PFSK-1 (cell line): ENCODE results near the gene OGFR. TPM values are rescaled to one million over a fixed set of nuclear protein-coding genes. Genes with fewer than 3 reads are reported as not detected.
A peak's percentile ranks its signal among the peaks of the same experiment; 100 is the strongest.

Experiments used
- FOXP2 ChIP-seq: optimal IDR thresholded peaks from 2 replicates; pipeline ENCODE3; 2011; ENCODE audit warnings: borderline replicate concordance, control low read depth, inconsistent platforms; ENCODE audit not compliant: insufficient read depth; ENCODE audit errors: extremely low read length, extremely low read depth
- POLR2AphosphoS5 ChIP-seq: IDR thresholded peaks from 2 replicates; pipeline ENCODE4 v1.6.1; 2012; ENCODE audit warnings: low read depth, mild to moderate bottlenecking, control low read depth, low read length, moderate library complexity
- REST ChIP-seq, 2 experiments: IDR thresholded peaks; 2 replicates each; pipeline versions ENCODE4 v1.6.1 to v1.8.0; 2011 to 2012; ENCODE audit warnings: low read depth in 2 of 2, low read length in 2 of 2, control low read depth in 1 of 2, inconsistent platforms in 1 of 2, mild to moderate bottlenecking in 1 of 2, moderate library complexity in 1 of 2; ENCODE audit not compliant: insufficient read depth in 1 of 2
- SIN3A ChIP-seq: IDR thresholded peaks from 2 replicates; pipeline ENCODE4 v1.6.1; 2012; ENCODE audit warnings: mild to moderate bottlenecking, low read length, moderate library complexity, borderline replicate concordance; ENCODE audit not compliant: insufficient read depth
- TAF1 ChIP-seq: IDR thresholded peaks from 2 replicates; pipeline ENCODE4 v1.6.1; 2012; ENCODE audit warnings: low read length, control low read depth, borderline replicate concordance; ENCODE audit not compliant: insufficient read depth
- polyA plus RNA-seq: library from polyadenylated mRNA; unstranded; fragments of >200 nt; gene quantifications from one replicate; pipeline ENCODE4 v1.2.1, GENCODE V29; 2012; ENCODE audit warnings: low read depth, missing spikeins; ENCODE audit not compliant: insufficient read length

Gene OGFR
- polyA plus RNA-seq = 71.7 TPM

- TF ChIP-seq REST (IDR thresholded peaks at IDR 0.05; ENCODE audit: insufficient read depth in 1 of 2, low read depth in 2 of 2, low read length in 2 of 2) (no peak), SIN3A (peak; percentile 69; the same call in 1 of the 2 replicates), TAF1 (0 out of 2 replicates have a peak, but pooled peaks have one; percentile 48), FOXP2 (peak; percentile 38), POLR2AphosphoS5 (peak; percentile 75; the same call in 1 of the 2 replicates)
These were observed at the start of gene OGFR for GRCh38 chr20:62804627-62805154. Gene OGFR, plus strand, starts transcription at chr20:62804835. Its CDS starts 25 bp downstream, at chr20:62804860.

DNA sequence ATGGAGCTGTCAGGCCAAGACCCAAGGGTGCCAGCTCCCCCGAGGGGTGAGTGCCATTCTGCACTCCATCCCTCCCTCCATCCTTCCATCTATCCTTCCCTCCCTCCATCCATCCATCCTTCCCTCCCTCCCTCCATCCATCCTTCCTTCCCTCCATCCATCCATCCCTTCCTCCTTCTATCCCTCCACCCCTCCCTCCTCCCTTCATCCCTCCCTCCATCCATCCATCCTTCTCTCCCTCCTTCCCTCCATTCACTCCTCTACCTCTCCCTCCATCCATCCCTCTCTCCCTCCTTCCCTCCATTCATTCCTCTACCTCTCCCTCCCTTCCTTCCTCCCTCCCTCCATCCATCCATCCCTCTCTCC is 49.7 kb upstream of the OGFR start:
- TF ChIP-seq SIN3A = no peak
- TF ChIP-seq REST (IDR thresholded peaks at IDR 0.05; ENCODE audit: insufficient read depth in 1 of 2, low read depth in 2 of 2, low read length in 2 of 2) = no peak
- no peak for TF ChIP-seq POLR2AphosphoS5
- TF ChIP-seq TAF1 = no peak
- TF ChIP-seq FOXP2 = no peak

GRCh38 chr20:62755817-62756724 is 48.6 kb upstream of the OGFR start:
- TF ChIP-seq SIN3A = no peak
- no peak for TF ChIP-seq POLR2AphosphoS5
- no peak for TF ChIP-seq FOXP2
- no peak for TF ChIP-seq TAF1
- no peak for TF ChIP-seq REST (IDR thresholded peaks at IDR 0.05; ENCODE audit: insufficient read depth in 1 of 2, low read depth in 2 of 2, low read length in 2 of 2)

DNA sequence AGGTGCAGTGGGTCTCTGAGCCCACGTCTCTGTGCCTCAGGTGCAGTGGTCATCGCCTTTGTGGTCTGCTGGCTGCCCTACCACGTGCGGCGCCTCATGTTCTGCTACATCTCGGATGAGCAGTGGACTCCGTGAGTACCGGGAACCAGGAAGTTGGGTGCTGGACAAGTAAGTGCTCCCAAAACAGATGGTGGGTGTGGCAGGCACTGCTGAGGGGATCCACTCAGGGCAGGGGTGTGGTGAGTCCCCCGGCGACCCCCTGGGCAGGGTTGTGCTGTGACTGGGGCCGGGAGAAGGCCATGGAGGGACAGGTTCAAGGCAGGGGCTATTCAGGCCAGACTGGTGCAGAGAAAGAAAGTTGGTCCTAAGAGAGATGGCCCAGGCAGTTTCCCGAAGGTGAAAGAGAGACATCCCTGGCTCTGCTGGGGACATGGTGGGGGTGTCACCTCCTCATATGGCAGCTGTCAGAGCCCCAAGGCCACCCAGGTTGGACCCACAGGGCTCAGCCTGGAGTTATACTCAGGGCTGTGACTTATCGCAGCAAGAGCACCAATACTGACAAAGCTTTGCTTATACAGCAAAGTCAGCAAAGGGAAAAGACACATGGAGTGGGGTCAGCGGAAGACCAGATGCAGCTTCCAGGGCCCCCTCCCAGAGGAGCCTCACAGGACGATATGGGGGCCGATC is 46.3 kb upstream of the OGFR start:
- TF ChIP-seq SIN3A (no peak), FOXP2 (no peak), TAF1 (no peak), REST (IDR thresholded peaks at IDR 0.05; ENCODE audit: insufficient read depth in 1 of 2, low read depth in 2 of 2, low read length in 2 of 2) (no peak), POLR2AphosphoS5 (no peak)
